Tibial nerve (tissue), 3 donors: ENCODE results near the gene RFFL.

ENCODE experiments used
- CTCF ChIP-seq, 5 experiments: fragments of 200-600 bp in 3 of 5; fragments of 450-650 bp in 2 of 5; sonication (generic) in 3 of 5; IDR thresholded peaks; one replicate each; pipeline ENCODE4 v1.5.1; 2016 to 2019; ENCODE audit warnings: antibody characterized with exemption in 5 of 5, mild to moderate bottlenecking in 3 of 5, moderate library complexity in 2 of 5
- POLR2A ChIP-seq, 2 donors: fragments of 450-650 bp; IDR thresholded peaks; one replicate each; pipeline ENCODE4 v1.6.1; 2017; ENCODE audit warnings: antibody characterized with exemption in 2 of 2, mild to moderate bottlenecking in 2 of 2, moderate library complexity in 2 of 2

GRCh38 chr17:35025541-35025940 lies 38.0 kb downstream of the RFFL start:
- no peak for TF ChIP-seq CTCF (IDR thresholded peaks at IDR 0.05)
- TF ChIP-seq POLR2A (IDR thresholded peaks at IDR 0.05), result no peak
